ENCODE results near the gene LDAF1.

Gene LDAF1

DNA sequence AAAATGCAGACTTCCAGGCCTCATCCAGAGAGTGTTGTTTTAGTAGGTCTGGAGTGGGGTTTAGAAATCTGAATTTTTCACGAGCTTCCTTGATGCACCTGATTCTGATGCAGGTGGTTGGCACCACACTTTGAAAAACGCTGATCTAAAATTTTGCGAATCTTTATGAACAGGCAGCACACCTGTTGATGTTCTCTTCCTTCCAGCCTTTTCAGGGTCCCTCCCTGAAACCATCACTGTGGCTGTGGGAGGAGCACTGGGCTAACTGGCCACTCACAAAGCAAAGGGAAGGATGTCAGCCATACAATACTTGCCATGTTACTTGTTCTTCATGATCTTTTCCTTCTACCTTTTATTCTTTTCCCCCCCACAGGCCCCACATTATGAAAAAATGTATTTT lies 14.2 kb downstream of the LDAF1 start:
- TF ChIP-seq, protein P1, sequence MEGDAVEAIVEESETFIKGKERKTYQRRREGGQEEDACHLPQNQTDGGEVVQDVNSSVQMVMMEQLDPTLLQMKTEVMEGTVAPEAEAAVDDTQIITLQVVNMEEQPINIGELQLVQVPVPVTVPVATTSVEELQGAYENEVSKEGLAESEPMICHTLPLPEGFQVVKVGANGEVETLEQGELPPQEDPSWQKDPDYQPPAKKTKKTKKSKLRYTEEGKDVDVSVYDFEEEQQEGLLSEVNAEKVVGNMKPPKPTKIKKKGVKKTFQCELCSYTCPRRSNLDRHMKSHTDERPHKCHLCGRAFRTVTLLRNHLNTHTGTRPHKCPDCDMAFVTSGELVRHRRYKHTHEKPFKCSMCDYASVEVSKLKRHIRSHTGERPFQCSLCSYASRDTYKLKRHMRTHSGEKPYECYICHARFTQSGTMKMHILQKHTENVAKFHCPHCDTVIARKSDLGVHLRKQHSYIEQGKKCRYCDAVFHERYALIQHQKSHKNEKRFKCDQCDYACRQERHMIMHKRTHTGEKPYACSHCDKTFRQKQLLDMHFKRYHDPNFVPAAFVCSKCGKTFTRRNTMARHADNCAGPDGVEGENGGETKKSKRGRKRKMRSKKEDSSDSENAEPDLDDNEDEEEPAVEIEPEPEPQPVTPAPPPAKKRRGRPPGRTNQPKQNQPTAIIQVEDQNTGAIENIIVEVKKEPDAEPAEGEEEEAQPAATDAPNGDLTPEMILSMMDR (IDR thresholded peaks at IDR 0.05; ENCODE audit: low read depth, low read length) = no peak
- H3K4me3 ChIP-seq (ENCODE audit: low read depth, low read length) = no peak overlapping the region
- no peak for DNase-seq (ENCODE audit: low read depth, low spot score)
- in situ Hi-C loops (cut with HindIII; ENCODE audit: low sequenced_read_pairs) = no loop called here

DNA sequence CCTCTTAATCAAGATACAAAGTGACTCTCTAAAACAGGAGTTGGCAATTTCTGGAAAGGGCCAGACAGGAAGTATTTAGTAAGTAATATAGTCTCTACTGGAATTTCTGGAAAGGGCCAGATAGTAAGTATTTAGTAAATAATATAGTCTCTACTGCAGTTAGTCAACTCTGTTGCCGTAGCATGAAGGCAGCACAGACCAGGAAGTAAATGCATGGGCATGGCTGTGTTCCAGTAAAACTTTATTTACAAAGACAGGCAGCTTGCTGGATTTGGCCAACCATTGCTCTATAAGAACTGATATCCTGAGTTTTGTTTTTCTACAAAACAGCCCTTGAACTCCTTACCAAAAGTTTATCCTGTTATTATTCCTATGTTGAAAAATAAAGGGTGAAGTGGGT lies 16.9 kb downstream of the LDAF1 start:
- in situ Hi-C loops (cut with HindIII; ENCODE audit: low sequenced_read_pairs) = no loop called here
- TF ChIP-seq, protein P1 (IDR thresholded peaks at IDR 0.05; ENCODE audit: low read depth, low read length) = no peak
- no peak overlapping the region for H3K4me3 ChIP-seq (ENCODE audit: low read depth, low read length)
- no peak for DNase-seq (ENCODE audit: low read depth, low spot score)

DNA sequence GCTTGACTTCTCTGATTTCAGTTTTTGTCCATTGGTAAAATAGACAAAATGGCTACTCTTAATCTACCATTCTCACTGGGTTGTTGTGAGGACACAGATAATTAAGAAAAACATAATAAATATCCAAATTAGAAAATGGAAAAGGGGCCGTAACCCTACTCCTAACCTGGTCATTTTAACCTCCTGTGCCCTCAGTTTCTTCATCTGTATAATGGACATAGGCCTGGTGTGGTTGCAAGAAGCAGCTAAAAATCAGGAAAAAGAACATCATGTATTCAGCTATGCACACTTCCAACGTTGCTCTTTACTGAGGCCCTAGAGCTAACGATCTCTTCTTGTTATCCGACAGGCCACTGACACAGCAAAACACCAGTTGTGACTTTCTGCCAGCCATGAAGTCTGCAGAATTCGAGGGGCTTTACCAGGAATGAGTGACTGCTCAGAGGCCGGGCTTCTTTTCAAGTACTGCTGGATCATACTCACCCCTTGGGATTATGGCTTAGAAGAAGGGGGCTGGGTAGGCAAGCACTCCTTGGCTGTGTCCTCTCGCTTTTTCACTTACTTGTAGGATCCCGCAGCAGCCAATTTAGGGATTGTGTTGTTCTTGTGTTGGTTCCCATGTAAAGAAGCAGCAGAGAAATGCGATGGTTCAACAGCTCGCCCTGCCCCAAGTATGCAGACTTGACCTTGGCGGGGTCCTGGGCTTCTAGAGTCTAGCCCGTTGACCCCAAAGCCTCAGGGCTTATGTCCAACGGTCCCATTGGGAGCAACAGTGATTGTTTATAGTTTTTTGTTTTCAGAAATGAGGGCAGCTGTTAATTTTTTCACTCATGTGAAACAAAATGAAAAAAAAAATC lies 20.9 kb downstream of the LDAF1 start:
- TF ChIP-seq, protein P1 (IDR thresholded peaks at IDR 0.05; ENCODE audit: low read depth, low read length) = no peak
- in situ Hi-C loops (cut with HindIII; ENCODE audit: low sequenced_read_pairs) = no loop called here
- DNase-seq (ENCODE audit: low read depth, low spot score) = no peak
- no peak overlapping the region for H3K4me3 ChIP-seq (ENCODE audit: low read depth, low read length)

DNA sequence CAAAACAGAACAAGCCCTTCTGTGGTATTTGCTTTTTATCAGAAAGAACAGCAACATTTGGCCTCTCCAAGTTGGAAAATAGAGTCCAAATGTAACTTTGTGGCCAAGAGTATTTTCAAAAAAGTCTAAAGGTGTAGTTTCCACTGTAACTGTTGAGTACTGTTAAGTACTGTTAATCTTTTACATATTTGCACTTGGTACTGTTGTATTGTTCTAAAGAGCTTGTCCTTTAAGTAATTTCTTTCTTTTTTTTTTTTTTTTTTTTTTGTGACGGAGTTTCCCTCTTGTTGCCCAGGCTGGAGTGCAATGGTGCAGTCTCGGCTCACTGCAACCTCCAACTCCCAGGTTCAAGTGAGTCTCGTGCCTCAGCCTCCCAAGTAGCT lies 21.5 kb downstream of the LDAF1 start:
- no peak overlapping the region for H3K4me3 ChIP-seq (ENCODE audit: low read depth, low read length)
- in situ Hi-C loops (cut with HindIII; ENCODE audit: low sequenced_read_pairs) = loop anchor here (10.0 kb wide), 1 partner anchor 125 kb away; no protein-coding TSS in a partner anchor
- TF ChIP-seq, protein P1 (IDR thresholded peaks at IDR 0.05; ENCODE audit: low read depth, low read length) = no peak
- DNase-seq (ENCODE audit: low read depth, low spot score) = no peak

DNA sequence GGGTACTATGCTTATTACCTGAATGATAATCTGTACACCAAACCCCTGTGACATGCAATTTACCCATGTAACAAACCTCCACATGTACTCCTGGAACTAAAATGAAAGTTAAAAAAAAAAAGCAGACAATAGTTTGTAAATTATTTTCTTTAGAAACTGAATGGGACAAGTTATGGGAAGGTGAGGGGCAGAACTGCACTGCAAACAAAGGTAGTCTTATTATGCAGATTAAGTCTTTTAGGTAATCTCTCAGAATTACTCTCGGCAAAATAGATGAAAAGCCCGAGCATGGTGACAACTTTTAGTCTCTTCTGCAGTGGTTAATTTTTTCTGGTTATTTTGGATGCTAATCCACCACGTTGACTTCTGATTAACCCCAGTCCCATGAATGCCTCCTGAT lies 25.5 kb downstream of the LDAF1 start:
- in situ Hi-C loops (cut with HindIII; ENCODE audit: low sequenced_read_pairs) = loop anchor here (10.0 kb wide), 1 partner anchor 121 kb away; no protein-coding TSS in a partner anchor
- H3K4me3 ChIP-seq (ENCODE audit: low read depth, low read length) = no peak overlapping the region
- TF ChIP-seq, protein P1 (IDR thresholded peaks at IDR 0.05; ENCODE audit: low read depth, low read length) = no peak
- DNase-seq (ENCODE audit: low read depth, low spot score) = no peak

DNA sequence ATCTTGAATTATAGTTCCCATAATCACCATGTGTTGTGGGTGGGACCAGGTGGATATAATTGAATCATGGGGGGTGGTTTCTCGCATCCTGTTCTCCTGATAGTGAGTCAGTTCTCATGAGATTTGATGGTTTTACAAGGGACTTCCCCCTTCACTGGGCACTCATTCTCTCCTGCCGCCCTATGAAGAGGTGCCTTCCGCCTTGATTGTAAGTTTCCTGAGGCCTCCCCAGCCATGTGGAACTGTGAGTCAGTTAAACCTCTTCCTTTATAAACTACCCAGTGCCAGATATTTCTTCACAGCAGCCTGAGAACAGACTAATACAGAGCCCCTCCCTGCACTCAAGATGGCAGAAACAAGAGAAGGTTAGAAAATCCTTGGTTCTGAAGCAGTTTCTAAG lies 26.4 kb downstream of the LDAF1 start:
- in situ Hi-C loops (cut with HindIII; ENCODE audit: low sequenced_read_pairs) = loop anchor here (10.0 kb wide), 1 partner anchor 120 kb away; no protein-coding TSS in a partner anchor
- no peak overlapping the region for H3K4me3 ChIP-seq (ENCODE audit: low read depth, low read length)
- TF ChIP-seq, protein P1 (IDR thresholded peaks at IDR 0.05; ENCODE audit: low read depth, low read length) = no peak
- DNase-seq (ENCODE audit: low read depth, low spot score) = no peak
